IMR-90 (cell line): ENCODE measurements around the gene LRRC9. TPM values are rescaled to one million over a fixed set of nuclear protein-coding genes. Genes with fewer than 3 reads are reported as not detected.

Experiments used
- ATAC-seq: fragments of 200-7000 bp; cut with Tn5 transposase; 2 replicates; pipeline ENCODE4 v1.9.1; 2020; ENCODE audit warnings: low read depth, mild to moderate bottlenecking, moderate library complexity
- BruUV-seq: library from RNA; stranded (reverse); fragments of 400-500 nt; replicated peaks from 2 replicates; lab custom pipeline; 2021; lab: Mats Ljungman, UMichigan
- CTCF ChIA-PET: fragments of 300-600 bp; formaldehyde crosslinking; extraction: SDS; loops from one replicate; lab custom pipeline; 2021; ENCODE audit warnings: antibody characterized with exemption; lab: Yijun Ruan, JAX
- POLR2A ChIA-PET: fragments of 300-600 bp; sonication (Branson Sonifier 250); formaldehyde crosslinking; loops from one replicate; lab custom pipeline; 2022; ENCODE audit warnings: antibody characterized with exemption; ENCODE audit not compliant: unreplicated experiment; lab: Charles Lee
- DNase-seq: peaks from one replicate; pipeline ENCODE4 v3.0.0; 2013
- H2AFZ ChIP-seq: replicated peaks from 2 replicates; pipeline ENCODE3; 2013; ENCODE audit warnings: low read length, mild to moderate bottlenecking; ENCODE audit not compliant: poor library complexity
- H2AK5ac ChIP-seq: 2 replicates; pipeline ENCODE4 v1.6.1; 2013; ENCODE audit warnings: low read depth, low read length, inconsistent platforms
- H2AK9ac ChIP-seq: replicated peaks from 2 replicates; pipeline ENCODE3; 2013; ENCODE audit warnings: mild to moderate bottlenecking, low read depth, low read length, moderate library complexity; ENCODE audit not compliant: poor library complexity
- H2BK120ac ChIP-seq: 2 replicates; pipeline ENCODE4 v1.6.1; 2013; ENCODE audit warnings: low read depth, low read length, inconsistent platforms
- H2BK15ac ChIP-seq: 3 replicates; pipeline ENCODE4 v1.6.1; 2013; ENCODE audit warnings: low read depth, low read length, inconsistent platforms
- H2BK20ac ChIP-seq: 2 replicates; pipeline ENCODE4 v1.6.1; 2013; ENCODE audit warnings: low read depth, mild to moderate bottlenecking, inconsistent platforms, low read length, moderate library complexity
- H2BK5ac ChIP-seq: 2 replicates; pipeline ENCODE4 v1.6.1; 2013; ENCODE audit warnings: mild to moderate bottlenecking, low read depth, low read length, inconsistent platforms; ENCODE audit not compliant: poor library complexity, severe bottlenecking
- H3K14ac ChIP-seq: replicated peaks from 2 replicates; pipeline ENCODE4 v1.6.1; 2013; ENCODE audit warnings: low read depth, low read length, inconsistent platforms
- H3K18ac ChIP-seq: 2 replicates; pipeline ENCODE4 v1.6.1; 2013; ENCODE audit warnings: low read depth, low read length, control low read depth
- H3K23ac ChIP-seq: 2 replicates; pipeline ENCODE4 v1.6.1; 2013; ENCODE audit warnings: low read depth, low read length, inconsistent platforms
- H3K27ac ChIP-seq: 2 replicates; pipeline ENCODE4 v1.5.1; 2013; ENCODE audit warnings: mild to moderate bottlenecking, control low read depth, low read length; ENCODE audit not compliant: insufficient read depth
- H3K27me3 ChIP-seq: 2 replicates; pipeline ENCODE4 v1.6.1; 2013; ENCODE audit warnings: low read length; ENCODE audit not compliant: control insufficient read depth, insufficient read depth
- H3K36me3 ChIP-seq: 2 replicates; pipeline ENCODE4 v1.6.1; 2013; ENCODE audit warnings: low read length, mixed read lengths; ENCODE audit not compliant: control insufficient read depth, insufficient read depth
- H3K4ac ChIP-seq: 2 replicates; pipeline ENCODE4 v1.6.1; 2013; ENCODE audit warnings: low read depth, low read length, inconsistent platforms
- H3K4me1 ChIP-seq: 2 replicates; pipeline ENCODE4 v1.6.1; 2013; ENCODE audit warnings: low read length, mixed read lengths; ENCODE audit not compliant: control insufficient read depth, insufficient read depth
- H3K4me2 ChIP-seq: 2 replicates; pipeline ENCODE4 v1.6.1; 2013; ENCODE audit warnings: low read depth, mild to moderate bottlenecking, control low read depth, low read length, moderate library complexity
- H3K4me3 ChIP-seq: 2 replicates; pipeline ENCODE4 v1.5.1; 2013; ENCODE audit warnings: low read depth, mild to moderate bottlenecking, control low read depth, low read length, moderate library complexity; ENCODE audit not compliant: insufficient read depth
- H3K56ac ChIP-seq: 2 replicates; pipeline ENCODE4 v1.6.1; 2013; ENCODE audit warnings: low read length, inconsistent platforms; ENCODE audit not compliant: insufficient read depth; ENCODE audit errors: extremely low read depth
- H3K79me1 ChIP-seq, 2 experiments: 2 replicates each; pipeline ENCODE4 v1.6.1; 2013; ENCODE audit warnings: low read length in 2 of 2, inconsistent platforms in 1 of 2, low read depth in 1 of 2
- H3K9ac ChIP-seq: 2 replicates; pipeline ENCODE4 v1.6.1; 2013; ENCODE audit warnings: low read depth, low read length, control low read depth
- H3K9me1 ChIP-seq: 2 replicates; pipeline ENCODE4 v1.6.1; 2013; ENCODE audit warnings: low read length, inconsistent platforms; ENCODE audit not compliant: insufficient read depth
- H3K9me3 ChIP-seq: 2 replicates; pipeline ENCODE4 v1.6.1; 2013; ENCODE audit warnings: low read length; ENCODE audit not compliant: control insufficient read depth, insufficient read depth
- H4K20me1 ChIP-seq: 2 replicates; pipeline ENCODE4 v1.6.1; 2013; ENCODE audit warnings: low read length, inconsistent platforms; ENCODE audit not compliant: insufficient read depth
- H4K5ac ChIP-seq: 2 replicates; pipeline ENCODE4 v1.6.1; 2013; ENCODE audit warnings: mild to moderate bottlenecking, low read depth, low read length, control low read depth
- H4K8ac ChIP-seq, 2 experiments: 2 replicates each; pipeline ENCODE4 v1.6.1; 2013; ENCODE audit warnings: low read depth in 2 of 2, low read length in 2 of 2, control low read depth in 1 of 2, inconsistent platforms in 1 of 2
- H4K91ac ChIP-seq: 2 replicates; pipeline ENCODE4 v1.6.1; 2013; ENCODE audit warnings: low read depth, low read length, inconsistent platforms; ENCODE audit not compliant: insufficient read depth
- BHLHE40 ChIP-seq: fragments of 150-350 bp; IDR thresholded peaks from 2 replicates; pipeline ENCODE4 v1.6.1; 2016; ENCODE audit warnings: mild to moderate bottlenecking, low read depth, low read length
- CHD1 ChIP-seq: IDR thresholded peaks from 2 replicates; pipeline ENCODE4 v1.6.1; 2012; ENCODE audit warnings: low read depth, low read length, improper control_type of control experiment
- CTCF ChIP-seq: conservative IDR thresholded peaks from 2 replicates; pipeline ENCODE4 v1.5.1; 2012; ENCODE audit warnings: mild to moderate bottlenecking, low read depth, low read length, improper control_type of control experiment
- ELK1 ChIP-seq: fragments of 150-350 bp; IDR thresholded peaks from 2 replicates; pipeline ENCODE4 v1.6.1; 2016; ENCODE audit warnings: low read depth, mild to moderate bottlenecking, low read length, moderate library complexity, borderline replicate concordance
- FOS ChIP-seq: fragments of 150-350 bp; IDR thresholded peaks from 2 replicates; pipeline ENCODE4 v1.6.1; 2016; ENCODE audit warnings: low read depth, low read length
- MAFK ChIP-seq: IDR thresholded peaks from 2 replicates; pipeline ENCODE4 v1.6.1; 2012; ENCODE audit warnings: low read depth, low read length, improper control_type of control experiment
- MXI1 ChIP-seq: IDR thresholded peaks from 2 replicates; pipeline ENCODE4 v1.6.1; 2012; ENCODE audit warnings: low read depth, mild to moderate bottlenecking, low read length, moderate library complexity, borderline replicate concordance
- NFE2L2 ChIP-seq: fragments of 150-350 bp; IDR thresholded peaks from 2 replicates; pipeline ENCODE4 v1.6.1; 2016; ENCODE audit warnings: low read depth, mild to moderate bottlenecking, low read length
- POLR2A ChIP-seq: IDR thresholded peaks from 2 replicates; pipeline ENCODE4 v1.6.1; 2012; ENCODE audit warnings: mild to moderate bottlenecking, low read depth, low read length
- RFX5 ChIP-seq: IDR thresholded peaks from 2 replicates; pipeline ENCODE4 v1.8.0; 2012; ENCODE audit warnings: low read depth, mild to moderate bottlenecking, low read length, moderate library complexity
- SMC3 ChIP-seq: fragments of 150-350 bp; IDR thresholded peaks from 2 replicates; pipeline ENCODE4 v1.6.1; 2016; ENCODE audit warnings: low read depth, mild to moderate bottlenecking, antibody characterized with exemption, low read length, moderate library complexity
- WGBS, 2 experiments: methylation state at CpG; one replicate each; pipeline versions ENCODE4 v1.1.5 to v1.1.7; 2013; ENCODE audit warnings: missing lambda C conversion rate in 2 of 2; ENCODE audit not compliant: insufficient read length in 1 of 2; ENCODE audit errors: extremely low coverage in 2 of 2; 5-methylcytosine and 5-hydroxymethylcytosine counted together
- dilution Hi-C: fragments of 300-500 bp; cut with HindIII; formaldehyde crosslinking; loops from one replicate; pipeline ENCODE4 v1.14.3; 2018; ENCODE audit warnings: low sequenced_read_pairs; ENCODE audit not compliant: unreplicated experiment
- in situ Hi-C: fragments of 300-500 bp; cut with MboI; formaldehyde crosslinking; loops from 3 replicates; pipeline ENCODE4 v1.14.3; 2019; ENCODE audit warnings: low sequenced_read_pairs, inconsistent platforms, mixed read lengths
- intact Hi-C: fragments of 100-400 bp; cut with micrococcal nuclease; formaldehyde crosslinking; loops from 2 replicates; pipeline ENCODE4 v1.10.0; 2022
- polyA plus RNA-seq, 3 experiments: library from polyadenylated mRNA; depleted of rRNA; stranded (reverse); fragments of >200 nt; gene quantifications; 2 replicates each; pipeline ENCODE4 v1.2.3, GENCODE V29; 2012; ENCODE audit warnings: low replicate concordance in 1 of 3
- total RNA-seq: library from RNA; depleted of rRNA; stranded (reverse); fragments of >200 nt; gene quantifications from 2 replicates; pipeline ENCODE4 v1.2.3, GENCODE V29; 2012
- TF ChIP-seq, protein P1 (sequence below): fragments of 150-350 bp; IDR thresholded peaks from 2 replicates; pipeline ENCODE4 v1.6.1; 2017; ENCODE audit warnings: mild to moderate bottlenecking, antibody characterized with exemption, low read length, low read depth

Gene LRRC9
- total and polyA plus RNA-seq, 2 of the 4 experiments (the other 2 are of a cell fraction) = not detected

DNA sequence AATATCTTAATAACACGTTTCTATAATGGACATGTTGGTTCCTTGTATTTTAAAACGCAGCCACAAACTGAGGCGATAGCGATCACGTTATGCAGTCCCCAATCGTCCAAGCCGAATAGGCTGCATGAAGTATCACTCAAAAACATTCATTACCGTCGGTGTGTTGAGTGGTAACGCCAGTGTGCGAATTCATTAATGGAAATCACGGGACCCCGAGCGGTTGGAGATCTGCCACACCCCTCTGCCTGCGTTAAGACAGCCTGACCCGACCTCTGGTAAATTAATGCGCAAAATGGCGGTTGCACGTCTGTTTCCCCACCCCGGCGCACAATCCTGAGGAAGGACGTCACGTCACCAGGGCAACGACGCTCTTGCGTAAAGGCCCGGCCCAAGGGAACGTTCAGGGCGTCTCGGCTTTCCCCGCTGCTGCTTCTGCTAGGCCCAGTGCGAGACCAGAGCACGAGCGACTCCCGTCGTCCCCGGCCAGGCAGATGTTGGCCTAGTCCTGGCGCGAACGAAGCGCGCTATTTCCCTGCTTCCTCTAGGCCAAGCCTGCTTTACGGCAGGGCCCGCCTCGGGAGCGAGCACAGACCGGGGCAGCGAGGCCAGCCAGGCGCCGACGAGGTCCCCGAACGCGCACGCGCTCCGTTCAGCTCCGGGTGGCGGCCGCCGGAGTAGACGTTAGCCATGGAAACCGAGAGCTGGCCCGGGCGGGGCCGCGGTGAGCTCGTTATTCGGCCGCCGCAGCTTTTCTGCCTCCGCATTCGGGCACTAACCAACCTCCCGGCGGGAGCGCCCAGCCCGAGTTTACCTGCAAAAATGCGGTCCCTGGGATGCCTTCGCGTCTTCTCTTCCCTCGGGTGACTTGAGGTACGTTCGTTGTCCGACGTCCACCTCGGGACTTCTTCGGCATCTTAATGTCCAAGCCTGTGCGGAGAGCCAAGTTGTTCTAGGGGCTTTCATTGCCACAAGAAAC is 171.9 kb downstream of the LRRC9 start, which contains the start of gene PCNX4:
PCNX4 (plus strand) TSS at position 374 of the 976 bp plus-strand sequence. CDS start 15,716 bp downstream, outside the sequence.
- peak within 1 kb of the TSS; percentile 79 for H2BK120ac ChIP-seq
- H3K27me3 ChIP-seq = no peaks in the 10 kb centered on the region
- H3K56ac ChIP-seq = peak within 1 kb of the TSS; percentile 98
- H2BK15ac ChIP-seq = peak within 1 kb of the TSS; percentile 99
- H3K4me2 ChIP-seq = peak within 1 kb of the TSS; percentile 89
- CTCF ChIA-PET = interaction anchor here (1.5 kb wide), 1 partner anchor 92 kb away, joined by 5 read pairs; no protein-coding TSS in a partner anchor
- H2AK5ac ChIP-seq = peak within 1 kb of the TSS; percentile 88
- peak within 1 kb of the TSS; percentile 48; the same call in 1 of the 2 replicates for H2BK20ac ChIP-seq
- H4K5ac ChIP-seq = peak within 1 kb of the TSS; percentile 94
- H2BK5ac ChIP-seq = peak within 1 kb of the TSS; percentile 96
- in situ Hi-C loops = loop anchor here (5.0 to 25.0 kb wide), 2 partner anchors 70 to 605 kb away; partner anchors contain the start of genes JKAMP and L3HYPDH
- dilution Hi-C loops = no loop called here
- peak within 1 kb of the TSS; percentile 97 for H3K27ac ChIP-seq
- no peaks in the 10 kb centered on the region for H3K9me3 ChIP-seq
- peak within 1 kb of the TSS; percentile 84 for H2AFZ ChIP-seq
- no peaks in the 10 kb centered on the region for H3K36me3 ChIP-seq
- peak within 1 kb of the TSS; percentile 97 for H4K8ac ChIP-seq
- peak within 1 kb of the TSS; percentile 97 for H3K23ac ChIP-seq
- intact Hi-C loops = loop anchor here (1.0 to 10.0 kb wide), 4 partner anchors 60 to 155 kb away; partner anchors contain the start of genes DHRS7 and PPM1A
- peak; percentile 98 for DNase-seq
- ATAC-seq = peak; percentile 89
- no TSS peak for BruUV-seq
- peaks cover 7% of the 10 kb centered on the region for H3K9me1 ChIP-seq
- H3K4ac ChIP-seq = peak within 1 kb of the TSS; percentile 94
- H3K4me1 ChIP-seq = peaks cover 9% of the 10 kb centered on the region
- H3K4me3 ChIP-seq = peak within 1 kb of the TSS; percentile 68
- H3K79me1 ChIP-seq = peaks cover 4 to 14% of the 10 kb centered on the region in 2 experiments; a peak in 3 of 4 replicates
- H3K18ac ChIP-seq = peak within 1 kb of the TSS; percentile 94
- H2AK9ac ChIP-seq = peak within 1 kb of the TSS; percentile 95
- POLR2A ChIA-PET = no interaction called here
- H3K14ac ChIP-seq = peak within 1 kb of the TSS; percentile 97
- H4K91ac ChIP-seq = peak within 1 kb of the TSS; percentile 98
- 0% methylated on average over 57 of the region's 88 CpGs; no CpG with 5 or more reads in 1 of the 2 experiments for WGBS, 2 experiments
- peaks cover 9% of the 10 kb centered on the region; the same call in 1 of the 2 replicates for H4K20me1 ChIP-seq
- peak within 1 kb of the TSS; percentile 94 for H3K9ac ChIP-seq
- TF ChIP-seq ELK1 (no peak), FOS (peak; percentile 49; the same call in 1 of the 2 replicates), MXI1 (peak; percentile 73; the same call in 1 of the 2 replicates), CHD1 (no peak), CTCF (no peak), SMC3 (no peak), POLR2A (peak; percentile 96), NFE2L2 (no peak), BHLHE40 (peak; percentile 87), RFX5 (no peak), MAFK (no peak)
- TF ChIP-seq, protein P1, sequence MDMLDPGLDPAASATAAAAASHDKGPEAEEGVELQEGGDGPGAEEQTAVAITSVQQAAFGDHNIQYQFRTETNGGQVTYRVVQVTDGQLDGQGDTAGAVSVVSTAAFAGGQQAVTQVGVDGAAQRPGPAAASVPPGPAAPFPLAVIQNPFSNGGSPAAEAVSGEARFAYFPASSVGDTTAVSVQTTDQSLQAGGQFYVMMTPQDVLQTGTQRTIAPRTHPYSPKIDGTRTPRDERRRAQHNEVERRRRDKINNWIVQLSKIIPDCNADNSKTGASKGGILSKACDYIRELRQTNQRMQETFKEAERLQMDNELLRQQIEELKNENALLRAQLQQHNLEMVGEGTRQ = 0 out of 2 replicates have a peak, but pooled peaks have one; percentile 9
